IPS DF 4.7 (cell line): ENCODE measurements around the gene TBC1D17.

ENCODE experiments used
- DNase-seq: peaks from one replicate; pipeline ENCODE4 v3.0.0-alpha.2; 2013; ENCODE audit warnings: low spot score; ENCODE audit errors: extremely low read depth

Gene TBC1D17

GRCh38 chr19:49933643-49934042 is 56.1 kb downstream of the TBC1D17 start:
- no peak for DNase-seq

GRCh38 chr19:49936549-49936948 is 59.0 kb downstream of the TBC1D17 start:
- DNase-seq: no peak

- DNase-seq: no peak
Observed at GRCh38 chr19:49937750-49938381, 60.4 kb downstream of the TBC1D17 start.
